Measurements from ENCODE around the gene TRIM66. TPM values are rescaled to one million over a fixed set of nuclear protein-coding genes. Genes with fewer than 3 reads are reported as not detected.
A peak's percentile ranks its signal among the peaks of the same experiment; 100 is the strongest.

Gene TRIM66
- total and polyA plus RNA-seq, 2 experiments from 2014 or later = 1.0 to 3.3 TPM

DNA sequence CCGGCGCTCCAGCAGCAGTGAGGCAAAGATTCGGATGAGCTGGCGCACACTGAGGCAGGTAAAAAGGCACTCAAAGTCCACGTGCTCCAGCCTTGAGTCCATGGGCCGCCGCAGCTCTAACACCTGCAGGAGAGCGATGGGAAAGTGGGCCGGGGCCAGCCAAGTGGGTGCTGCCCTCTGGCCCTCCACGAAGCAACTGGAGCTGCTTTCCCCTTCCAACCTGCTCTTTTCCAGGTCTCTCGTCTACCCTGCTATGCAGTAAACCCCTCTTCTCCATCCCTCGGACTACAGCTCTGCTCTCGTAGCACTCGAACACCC, 20.1 kb upstream of the TRIM66 start (continued):
- TF ChIP-seq, protein P1, sequence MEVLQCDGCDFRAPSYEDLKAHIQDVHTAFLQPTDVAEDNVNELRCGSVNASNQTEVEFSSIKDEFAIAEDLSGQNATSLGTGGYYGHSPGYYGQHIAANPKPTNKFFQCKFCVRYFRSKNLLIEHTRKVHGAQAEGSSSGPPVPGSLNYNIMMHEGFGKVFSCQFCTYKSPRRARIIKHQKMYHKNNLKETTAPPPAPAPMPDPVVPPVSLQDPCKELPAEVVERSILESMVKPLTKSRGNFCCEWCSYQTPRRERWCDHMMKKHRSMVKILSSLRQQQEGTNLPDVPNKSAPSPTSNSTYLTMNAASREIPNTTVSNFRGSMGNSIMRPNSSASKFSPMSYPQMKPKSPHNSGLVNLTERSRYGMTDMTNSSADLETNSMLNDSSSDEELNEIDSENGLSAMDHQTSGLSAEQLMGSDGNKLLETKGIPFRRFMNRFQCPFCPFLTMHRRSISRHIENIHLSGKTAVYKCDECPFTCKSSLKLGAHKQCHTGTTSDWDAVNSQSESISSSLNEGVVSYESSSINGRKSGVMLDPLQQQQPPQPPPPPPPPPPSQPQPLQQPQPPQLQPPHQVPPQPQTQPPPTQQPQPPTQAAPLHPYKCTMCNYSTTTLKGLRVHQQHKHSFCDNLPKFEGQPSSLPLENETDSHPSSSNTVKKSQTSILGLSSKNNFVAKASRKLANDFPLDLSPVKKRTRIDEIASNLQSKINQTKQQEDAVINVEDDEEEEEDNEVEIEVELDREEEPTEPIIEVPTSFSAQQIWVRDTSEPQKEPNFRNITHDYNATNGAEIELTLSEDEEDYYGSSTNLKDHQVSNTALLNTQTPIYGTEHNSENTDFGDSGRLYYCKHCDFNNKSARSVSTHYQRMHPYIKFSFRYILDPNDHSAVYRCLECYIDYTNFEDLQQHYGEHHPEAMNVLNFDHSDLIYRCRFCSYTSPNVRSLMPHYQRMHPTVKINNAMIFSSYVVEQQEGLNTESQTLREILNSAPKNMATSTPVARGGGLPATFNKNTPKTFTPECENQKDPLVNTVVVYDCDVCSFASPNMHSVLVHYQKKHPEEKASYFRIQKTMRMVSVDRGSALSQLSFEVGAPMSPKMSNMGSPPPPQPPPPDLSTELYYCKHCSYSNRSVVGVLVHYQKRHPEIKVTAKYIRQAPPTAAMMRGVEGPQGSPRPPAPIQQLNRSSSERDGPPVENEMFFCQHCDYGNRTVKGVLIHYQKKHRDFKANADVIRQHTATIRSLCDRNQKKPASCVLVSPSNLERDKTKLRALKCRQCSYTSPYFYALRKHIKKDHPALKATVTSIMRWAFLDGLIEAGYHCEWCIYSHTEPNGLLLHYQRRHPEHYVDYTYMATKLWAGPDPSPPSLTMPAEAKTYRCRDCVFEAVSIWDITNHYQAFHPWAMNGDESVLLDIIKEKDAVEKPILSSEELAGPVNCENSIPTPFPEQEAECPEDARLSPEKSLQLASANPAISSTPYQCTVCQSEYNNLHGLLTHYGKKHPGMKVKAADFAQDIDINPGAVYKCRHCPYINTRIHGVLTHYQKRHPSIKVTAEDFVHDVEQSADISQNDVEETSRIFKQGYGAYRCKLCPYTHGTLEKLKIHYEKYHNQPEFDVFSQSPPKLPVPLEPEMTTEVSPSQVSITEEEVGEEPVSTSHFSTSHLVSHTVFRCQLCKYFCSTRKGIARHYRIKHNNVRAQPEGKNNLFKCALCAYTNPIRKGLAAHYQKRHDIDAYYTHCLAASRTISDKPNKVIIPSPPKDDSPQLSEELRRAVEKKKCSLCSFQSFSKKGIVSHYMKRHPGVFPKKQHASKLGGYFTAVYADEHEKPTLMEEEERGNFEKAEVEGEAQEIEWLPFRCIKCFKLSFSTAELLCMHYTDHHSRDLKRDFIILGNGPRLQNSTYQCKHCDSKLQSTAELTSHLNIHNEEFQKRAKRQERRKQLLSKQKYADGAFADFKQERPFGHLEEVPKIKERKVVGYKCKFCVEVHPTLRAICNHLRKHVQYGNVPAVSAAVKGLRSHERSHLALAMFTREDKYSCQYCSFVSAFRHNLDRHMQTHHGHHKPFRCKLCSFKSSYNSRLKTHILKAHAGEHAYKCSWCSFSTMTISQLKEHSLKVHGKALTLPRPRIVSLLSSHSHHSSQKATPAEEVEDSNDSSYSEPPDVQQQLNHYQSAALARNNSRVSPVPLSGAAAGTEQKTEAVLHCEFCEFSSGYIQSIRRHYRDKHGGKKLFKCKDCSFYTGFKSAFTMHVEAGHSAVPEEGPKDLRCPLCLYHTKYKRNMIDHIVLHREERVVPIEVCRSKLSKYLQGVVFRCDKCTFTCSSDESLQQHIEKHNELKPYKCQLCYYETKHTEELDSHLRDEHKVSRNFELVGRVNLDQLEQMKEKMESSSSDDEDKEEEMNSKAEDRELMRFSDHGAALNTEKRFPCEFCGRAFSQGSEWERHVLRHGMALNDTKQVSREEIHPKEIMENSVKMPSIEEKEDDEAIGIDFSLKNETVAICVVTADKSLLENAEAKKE (CRISPR knock-in tag; IDR thresholded peaks at IDR 0.05) = no peak
- no peak for TF ChIP-seq EZH2phosphoT487 (IDR thresholded peaks at IDR 0.05; ENCODE audit: unreplicated experiment)
- no peak for TF ChIP-seq EZH2 (IDR thresholded peaks at IDR 0.05; ENCODE audit: low read depth, unreplicated experiment)
- TF ChIP-seq, protein P2, sequence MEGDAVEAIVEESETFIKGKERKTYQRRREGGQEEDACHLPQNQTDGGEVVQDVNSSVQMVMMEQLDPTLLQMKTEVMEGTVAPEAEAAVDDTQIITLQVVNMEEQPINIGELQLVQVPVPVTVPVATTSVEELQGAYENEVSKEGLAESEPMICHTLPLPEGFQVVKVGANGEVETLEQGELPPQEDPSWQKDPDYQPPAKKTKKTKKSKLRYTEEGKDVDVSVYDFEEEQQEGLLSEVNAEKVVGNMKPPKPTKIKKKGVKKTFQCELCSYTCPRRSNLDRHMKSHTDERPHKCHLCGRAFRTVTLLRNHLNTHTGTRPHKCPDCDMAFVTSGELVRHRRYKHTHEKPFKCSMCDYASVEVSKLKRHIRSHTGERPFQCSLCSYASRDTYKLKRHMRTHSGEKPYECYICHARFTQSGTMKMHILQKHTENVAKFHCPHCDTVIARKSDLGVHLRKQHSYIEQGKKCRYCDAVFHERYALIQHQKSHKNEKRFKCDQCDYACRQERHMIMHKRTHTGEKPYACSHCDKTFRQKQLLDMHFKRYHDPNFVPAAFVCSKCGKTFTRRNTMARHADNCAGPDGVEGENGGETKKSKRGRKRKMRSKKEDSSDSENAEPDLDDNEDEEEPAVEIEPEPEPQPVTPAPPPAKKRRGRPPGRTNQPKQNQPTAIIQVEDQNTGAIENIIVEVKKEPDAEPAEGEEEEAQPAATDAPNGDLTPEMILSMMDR (conservative IDR thresholded peaks at IDR 0.05; ENCODE audit: low read depth in 2 of 2) = no peak

DNA sequence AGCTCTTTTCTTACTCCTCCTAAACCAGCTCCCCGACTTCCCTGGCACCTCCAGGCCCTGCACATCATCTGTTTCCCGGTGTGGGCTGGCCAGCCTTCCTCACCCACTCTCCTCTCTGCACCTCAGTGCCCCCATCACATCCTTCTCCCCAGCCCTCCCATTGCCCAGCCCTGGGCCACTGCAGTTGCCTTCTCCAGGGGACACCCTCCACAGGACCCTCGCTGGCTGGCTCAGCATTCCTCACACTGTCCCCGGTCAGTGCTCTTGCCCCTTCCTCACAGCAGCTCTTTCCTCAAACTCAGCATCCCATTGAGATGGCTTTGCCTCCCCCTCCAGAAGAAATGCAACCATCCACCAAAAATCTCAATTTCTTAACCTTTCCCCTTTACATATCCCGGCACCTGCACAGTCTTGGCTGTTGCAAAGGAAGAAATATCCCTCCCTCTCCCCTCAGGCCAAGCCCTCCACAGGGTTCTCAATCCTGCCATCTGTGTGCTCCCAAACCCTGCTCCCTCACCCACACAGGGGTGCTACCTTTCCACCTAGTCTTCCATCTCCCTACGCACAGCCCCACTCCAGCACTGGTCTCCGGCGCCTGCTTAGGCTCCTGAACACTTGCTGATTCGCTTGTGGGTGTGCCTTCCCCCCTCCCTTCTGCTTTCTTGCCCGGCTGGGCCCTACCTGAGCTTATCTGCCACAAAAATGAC, 19.6 kb upstream of the TRIM66 start:
- Mint-ChIP-seq H3K9me3 (no peaks in the 10 kb centered on the region; the same call in 2 of the 3 replicates), H3K36me3 (ENCODE audit: low read depth) (peaks cover 44% of the 10 kb centered on the region), H3K27me3 (ENCODE audit: insufficient read depth, low read depth, poor library complexity) (peaks cover 23% of the 10 kb centered on the region), H3K4me1 (peaks cover 55% of the 10 kb centered on the region), H3K4me3 (peak overlapping the region; percentile 20; the same call in 1 of the 3 replicates), H3K27ac (peak overlapping the region; percentile 95)
- Histone ChIP-seq H3K36me3 (ENCODE audit: insufficient read depth) (no peaks in the 10 kb centered on the region), H3F3A (replicated peaks; ENCODE audit: low read depth) (peaks cover 31% of the 10 kb centered on the region), H3K9me2 (ENCODE audit: insufficient read depth) (peaks cover 14% of the 10 kb centered on the region), H3K4me1 (ENCODE audit: insufficient read depth) (peaks cover 45% of the 10 kb centered on the region), H2AFZ (no peak overlapping the region), H3K4me3 (no peak overlapping the region), H3K27me3 (ENCODE audit: insufficient read depth) (no peaks in the 10 kb centered on the region), H3K79me2 (replicated peaks; ENCODE audit: insufficient read depth) (no peaks in the 10 kb centered on the region), H4K20me1 (replicated peaks; ENCODE audit: insufficient read depth) (no peaks in the 10 kb centered on the region), H3K4me2 (peak overlapping the region; percentile 62; the same call in 1 of the 2 replicates), H3K27ac (ENCODE audit: low read depth) (peak overlapping the region; percentile 97)
- DNase-seq (ENCODE audit: low spot score) (no peak), ATAC-seq (no peak)
- TF ChIP-seq ZNF114 (CRISPR knock-in tag; IDR thresholded peaks at IDR 0.05) (no peak), JUNB (IDR thresholded peaks at IDR 0.05; ENCODE audit: unreplicated experiment) (no peak), NANOG (IDR thresholded peaks at IDR 0.05; ENCODE audit: borderline replicate concordance) (no peak)
- TF ChIP-seq, protein P1 (CRISPR knock-in tag; IDR thresholded peaks at IDR 0.05) = no peak
